KMS-11 (cell line): ENCODE measurements around the gene AP1B1.

ENCODE experiments used
- H2AFZ ChIP-seq: fragments of 200-600 bp; sonication (generic); 2 replicates; pipeline ENCODE4 v1.6.1; 2016; ENCODE audit warnings: antibody characterized with exemption, mixed run types, low read depth
- H3K27ac ChIP-seq: fragments of 200-600 bp; sonication (generic); 2 replicates; pipeline ENCODE4 v1.6.1; 2016; ENCODE audit warnings: mild to moderate bottlenecking, mixed run types
- H3K27me3 ChIP-seq: fragments of 200-600 bp; sonication (generic); 2 replicates; pipeline ENCODE4 v1.6.1; 2017; ENCODE audit warnings: mild to moderate bottlenecking, low read depth, mixed run types, moderate library complexity; ENCODE audit not compliant: insufficient read depth
- H3K36me3 ChIP-seq: fragments of 200-600 bp; sonication (generic); 2 replicates; pipeline ENCODE4 v1.6.1; 2017; ENCODE audit warnings: mild to moderate bottlenecking, mixed run types; ENCODE audit not compliant: insufficient read depth
- H3K4me1 ChIP-seq: fragments of 200-600 bp; sonication (generic); 2 replicates; pipeline ENCODE4 v1.6.1; 2016; ENCODE audit warnings: mild to moderate bottlenecking, low read depth, mixed run types; ENCODE audit not compliant: poor library complexity, severe bottlenecking
- H3K4me2 ChIP-seq: fragments of 200-600 bp; sonication (generic); 2 replicates; pipeline ENCODE4 v1.7.0; 2016; ENCODE audit warnings: mild to moderate bottlenecking, mixed run types
- H3K4me3 ChIP-seq: fragments of 200-600 bp; sonication (generic); IDR thresholded peaks from 2 replicates; pipeline ENCODE4 v1.6.1; 2017; ENCODE audit warnings: low read depth, low read length, mixed read lengths; ENCODE audit not compliant: insufficient read depth
- H3K79me2 ChIP-seq: fragments of 200-600 bp; sonication (generic); 2 replicates; pipeline ENCODE4 v1.6.1; 2016; ENCODE audit warnings: low read depth, mixed run types; ENCODE audit not compliant: insufficient read depth
- H3K9ac ChIP-seq: fragments of 200-600 bp; sonication (generic); 2 replicates; pipeline ENCODE4 v1.6.1; 2016; ENCODE audit warnings: mild to moderate bottlenecking, mixed run types
- H4K20me1 ChIP-seq: fragments of 200-600 bp; sonication (generic); 2 replicates; pipeline ENCODE4 v1.6.1; 2016; ENCODE audit warnings: mild to moderate bottlenecking, mixed run types; ENCODE audit not compliant: insufficient read depth
- CTCF ChIP-seq: fragments of 200-600 bp; sonication (generic); conservative IDR thresholded peaks from 2 replicates; pipeline ENCODE4 v1.6.1; 2017; ENCODE audit warnings: low read depth, mild to moderate bottlenecking, antibody characterized with exemption, low read length, moderate library complexity, mixed read lengths

Gene AP1B1

GRCh38 chr22:29351891-29352290, 36.5 kb downstream of the AP1B1 start:
- H3K79me2 ChIP-seq, result no peaks in the 10 kb centered on the region
- H2AFZ ChIP-seq, result no peak overlapping the region
- no peak overlapping the region for H3K27ac ChIP-seq
- H3K36me3 ChIP-seq, result no peaks in the 10 kb centered on the region
- H3K4me1 ChIP-seq, result no peaks in the 10 kb centered on the region
- no peak overlapping the region for H3K9ac ChIP-seq
- H3K4me3 ChIP-seq, result no peak overlapping the region
- TF ChIP-seq CTCF, result no peak
- H4K20me1 ChIP-seq, result no peaks in the 10 kb centered on the region
- no peak overlapping the region for H3K4me2 ChIP-seq
- H3K27me3 ChIP-seq, result no peaks in the 10 kb centered on the region

GRCh38 chr22:29351042-29351441, 37.3 kb downstream of the AP1B1 start:
- H3K36me3 ChIP-seq, result no peaks in the 10 kb centered on the region

GRCh38 chr22:29348956-29349355, 39.4 kb downstream of the AP1B1 start:
- Histone ChIP-seq H3K27me3 (no peaks in the 10 kb centered on the region), H4K20me1 (no peaks in the 10 kb centered on the region), H3K36me3 (no peaks in the 10 kb centered on the region), H3K79me2 (no peaks in the 10 kb centered on the region), H3K4me3 (no peak overlapping the region), H2AFZ (no peak overlapping the region), H3K4me2 (no peak overlapping the region), H3K9ac (no peak overlapping the region), H3K4me1 (no peaks in the 10 kb centered on the region), H3K27ac (no peak overlapping the region)
- no peak for TF ChIP-seq CTCF

More at GRCh38 chr22:29351042-29351441, 37.3 kb downstream of the AP1B1 start:
- Histone ChIP-seq H3K9ac (no peak overlapping the region), H2AFZ (no peak overlapping the region), H3K79me2 (no peaks in the 10 kb centered on the region), H3K4me1 (no peaks in the 10 kb centered on the region), H4K20me1 (no peaks in the 10 kb centered on the region), H3K4me2 (no peak overlapping the region), H3K27ac (no peak overlapping the region), H3K27me3 (no peaks in the 10 kb centered on the region), H3K4me3 (no peak overlapping the region)
- no peak for TF ChIP-seq CTCF

GRCh38 chr22:29348041-29348440, 40.3 kb downstream of the AP1B1 start:
- Histone ChIP-seq H2AFZ (no peak overlapping the region), H3K27ac (no peak overlapping the region), H3K79me2 (no peaks in the 10 kb centered on the region), H4K20me1 (no peaks in the 10 kb centered on the region), H3K4me3 (no peak overlapping the region), H3K27me3 (no peaks in the 10 kb centered on the region), H3K9ac (no peak overlapping the region), H3K4me2 (no peak overlapping the region), H3K4me1 (no peaks in the 10 kb centered on the region), H3K36me3 (peaks cover 2% of the 10 kb centered on the region; the same call in 1 of the 2 replicates)
- no peak for TF ChIP-seq CTCF
